ENCODE measurements around the gene ZNF683.

ZNF683 gene

GRCh38 chr1:26349188-26349876 lies 23.2 kb downstream of the ZNF683 start:
- H3K27me3 ChIP-seq (ENCODE audit: insufficient read depth, low read length, poor library complexity, severe bottlenecking), result no peaks in the 10 kb centered on the region
- no peaks in the 10 kb centered on the region for H3K79me2 ChIP-seq (ENCODE audit: insufficient read depth, low read length)
- H3K9me2 ChIP-seq (replicated peaks; ENCODE audit: low read depth, low read length), result no peaks in the 10 kb centered on the region
- no peaks in the 10 kb centered on the region for H4K20me1 ChIP-seq (ENCODE audit: insufficient read depth, low read length, poor library complexity, severe bottlenecking)
- H3K9ac ChIP-seq (ENCODE audit: low read depth, low read length, poor library complexity, severe bottlenecking), result no peak overlapping the region
- no peaks in the 10 kb centered on the region for H3K9me3 ChIP-seq (ENCODE audit: insufficient read depth, low read depth, low read length)
- no peaks in the 10 kb centered on the region for H3F3A ChIP-seq (ENCODE audit: low read depth)
- H3K4me3 ChIP-seq (ENCODE audit: low read length, poor library complexity, severe bottlenecking), result no peak overlapping the region
- no peaks in the 10 kb centered on the region for H3K36me3 ChIP-seq (ENCODE audit: insufficient read depth, low read length)
- H3K4me1 ChIP-seq (ENCODE audit: insufficient read depth, low read length, poor library complexity, severe bottlenecking), result peaks cover 4% of the 10 kb centered on the region
- TF ChIP-seq EZH2phosphoT487 (IDR thresholded peaks at IDR 0.05; ENCODE audit: borderline replicate concordance), result no peak
- TF ChIP-seq CTCF (conservative IDR thresholded peaks at IDR 0.05; ENCODE audit: low read length), result no peak
- no peak overlapping the region for H3K4me2 ChIP-seq (ENCODE audit: low read depth, low read length, poor library complexity, severe bottlenecking)
- no peak overlapping the region for H2AFZ ChIP-seq (ENCODE audit: low read length)

- H3K9me3 ChIP-seq (ENCODE audit: insufficient read depth, low read depth, low read length), result no peaks in the 10 kb centered on the region
- peaks cover 4% of the 10 kb centered on the region for H3K4me1 ChIP-seq (ENCODE audit: insufficient read depth, low read length, poor library complexity, severe bottlenecking)
- H3K79me2 ChIP-seq (ENCODE audit: insufficient read depth, low read length), result no peaks in the 10 kb centered on the region
- H3K27me3 ChIP-seq (ENCODE audit: insufficient read depth, low read length, poor library complexity, severe bottlenecking), result no peaks in the 10 kb centered on the region
- no peaks in the 10 kb centered on the region for H4K20me1 ChIP-seq (ENCODE audit: insufficient read depth, low read length, poor library complexity, severe bottlenecking)
- no peaks in the 10 kb centered on the region for H3F3A ChIP-seq (ENCODE audit: low read depth)
- no peaks in the 10 kb centered on the region for H3K9me2 ChIP-seq (replicated peaks; ENCODE audit: low read depth, low read length)
- no peak overlapping the region for H3K4me3 ChIP-seq (ENCODE audit: low read length, poor library complexity, severe bottlenecking)
- H3K9ac ChIP-seq (ENCODE audit: low read depth, low read length, poor library complexity, severe bottlenecking), result no peak overlapping the region
- no peak overlapping the region for H2AFZ ChIP-seq (ENCODE audit: low read length)
- no peak for TF ChIP-seq CTCF (conservative IDR thresholded peaks at IDR 0.05; ENCODE audit: low read length)
- TF ChIP-seq EZH2phosphoT487 (IDR thresholded peaks at IDR 0.05; ENCODE audit: borderline replicate concordance), result no peak
- H3K4me2 ChIP-seq (ENCODE audit: low read depth, low read length, poor library complexity, severe bottlenecking), result no peak overlapping the region
- no peaks in the 10 kb centered on the region for H3K36me3 ChIP-seq (ENCODE audit: insufficient read depth, low read length)
These were observed 26.1 kb downstream of the ZNF683 start for GRCh38 chr1:26346274-26347033.

- peaks cover 2% of the 10 kb centered on the region for H3K4me1 ChIP-seq (ENCODE audit: insufficient read depth, low read length, poor library complexity, severe bottlenecking)
- H3K9me2 ChIP-seq (replicated peaks; ENCODE audit: low read depth, low read length), result no peaks in the 10 kb centered on the region
- no peaks in the 10 kb centered on the region for H3K79me2 ChIP-seq (ENCODE audit: insufficient read depth, low read length)
- H2AFZ ChIP-seq (ENCODE audit: low read length), result no peak overlapping the region
- TF ChIP-seq EZH2phosphoT487 (IDR thresholded peaks at IDR 0.05; ENCODE audit: borderline replicate concordance) (no peak), CTCF (conservative IDR thresholded peaks at IDR 0.05; ENCODE audit: low read length) (no peak)
- no peak overlapping the region for H3K4me3 ChIP-seq (ENCODE audit: low read length, poor library complexity, severe bottlenecking)
- H3K9me3 ChIP-seq (ENCODE audit: insufficient read depth, low read depth, low read length), result no peaks in the 10 kb centered on the region
- no peaks in the 10 kb centered on the region for H3F3A ChIP-seq (ENCODE audit: low read depth)
- H3K4me2 ChIP-seq (ENCODE audit: low read depth, low read length, poor library complexity, severe bottlenecking), result no peak overlapping the region
- no peaks in the 10 kb centered on the region for H4K20me1 ChIP-seq (ENCODE audit: insufficient read depth, low read length, poor library complexity, severe bottlenecking)
- no peak overlapping the region for H3K9ac ChIP-seq (ENCODE audit: low read depth, low read length, poor library complexity, severe bottlenecking)
- no peaks in the 10 kb centered on the region for H3K36me3 ChIP-seq (ENCODE audit: insufficient read depth, low read length)
- no peaks in the 10 kb centered on the region for H3K27me3 ChIP-seq (ENCODE audit: insufficient read depth, low read length, poor library complexity, severe bottlenecking)
These were observed 26.8 kb downstream of the ZNF683 start for GRCh38 chr1:26345718-26346117.
